ENCODE data around the gene SPINK4. TPM values are rescaled to one million over a fixed set of nuclear protein-coding genes. Genes with fewer than 3 reads are reported as not detected.

SPINK4 gene
- total RNA-seq, 1 donor from 2014 or later: not detected

DNA sequence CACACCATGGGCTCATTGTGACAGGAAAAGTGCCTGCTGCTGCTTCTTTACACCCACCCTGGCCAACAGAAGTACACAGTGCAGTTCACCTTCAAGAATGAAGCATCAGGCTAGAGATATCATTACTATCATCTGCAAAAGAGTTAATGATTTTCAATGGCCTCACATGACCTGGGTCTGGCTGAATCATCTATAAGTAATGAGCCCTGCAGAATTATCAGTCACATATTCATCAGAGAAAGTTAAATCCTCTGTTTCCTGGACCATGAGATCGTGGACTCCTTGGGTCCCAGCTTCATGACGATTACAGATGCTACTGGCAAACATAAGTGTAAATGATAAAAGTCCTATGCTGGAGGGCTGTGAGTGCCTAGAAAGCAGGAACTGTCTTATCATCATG, 16.3 kb downstream of the SPINK4 start:
- Histone ChIP-seq H2AFZ (replicated peaks) (no peak overlapping the region), H3K79me2 (ENCODE audit: low read depth) (no peaks in the 10 kb centered on the region), H3K9ac (no peak overlapping the region), H4K20me1 (ENCODE audit: low read depth) (no peaks in the 10 kb centered on the region), H3F3A (ENCODE audit: low read depth) (no peaks in the 10 kb centered on the region), H3K4me1 (no peaks in the 10 kb centered on the region), H3K9me3 (ENCODE audit: low read depth) (no peaks in the 10 kb centered on the region), H3K36me3 (peaks cover 10% of the 10 kb centered on the region), H3K27me3 (no peaks in the 10 kb centered on the region), H3K4me3 (no peak overlapping the region), H3K27ac (no peak overlapping the region), H3K4me2 (no peak overlapping the region)
- no peak for DNase-seq (ENCODE audit: low spot score)
- Mint-ChIP-seq H3K4me3 (no peak overlapping the region), H3K9me3 (no peaks in the 10 kb centered on the region), H3K27ac (no peak overlapping the region), H3K36me3 (peaks cover 28% of the 10 kb centered on the region), H3K4me1 (no peaks in the 10 kb centered on the region), H3K27me3 (ENCODE audit: insufficient read depth, low read depth) (no peaks in the 10 kb centered on the region)
- TF ChIP-seq EZH2phosphoT487 (IDR thresholded peaks at IDR 0.05) (no peak), EZH2 (IDR thresholded peaks at IDR 0.05) (no peak)
- TF ChIP-seq, protein P1, sequence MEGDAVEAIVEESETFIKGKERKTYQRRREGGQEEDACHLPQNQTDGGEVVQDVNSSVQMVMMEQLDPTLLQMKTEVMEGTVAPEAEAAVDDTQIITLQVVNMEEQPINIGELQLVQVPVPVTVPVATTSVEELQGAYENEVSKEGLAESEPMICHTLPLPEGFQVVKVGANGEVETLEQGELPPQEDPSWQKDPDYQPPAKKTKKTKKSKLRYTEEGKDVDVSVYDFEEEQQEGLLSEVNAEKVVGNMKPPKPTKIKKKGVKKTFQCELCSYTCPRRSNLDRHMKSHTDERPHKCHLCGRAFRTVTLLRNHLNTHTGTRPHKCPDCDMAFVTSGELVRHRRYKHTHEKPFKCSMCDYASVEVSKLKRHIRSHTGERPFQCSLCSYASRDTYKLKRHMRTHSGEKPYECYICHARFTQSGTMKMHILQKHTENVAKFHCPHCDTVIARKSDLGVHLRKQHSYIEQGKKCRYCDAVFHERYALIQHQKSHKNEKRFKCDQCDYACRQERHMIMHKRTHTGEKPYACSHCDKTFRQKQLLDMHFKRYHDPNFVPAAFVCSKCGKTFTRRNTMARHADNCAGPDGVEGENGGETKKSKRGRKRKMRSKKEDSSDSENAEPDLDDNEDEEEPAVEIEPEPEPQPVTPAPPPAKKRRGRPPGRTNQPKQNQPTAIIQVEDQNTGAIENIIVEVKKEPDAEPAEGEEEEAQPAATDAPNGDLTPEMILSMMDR (IDR thresholded peaks at IDR 0.05): no peak

DNA sequence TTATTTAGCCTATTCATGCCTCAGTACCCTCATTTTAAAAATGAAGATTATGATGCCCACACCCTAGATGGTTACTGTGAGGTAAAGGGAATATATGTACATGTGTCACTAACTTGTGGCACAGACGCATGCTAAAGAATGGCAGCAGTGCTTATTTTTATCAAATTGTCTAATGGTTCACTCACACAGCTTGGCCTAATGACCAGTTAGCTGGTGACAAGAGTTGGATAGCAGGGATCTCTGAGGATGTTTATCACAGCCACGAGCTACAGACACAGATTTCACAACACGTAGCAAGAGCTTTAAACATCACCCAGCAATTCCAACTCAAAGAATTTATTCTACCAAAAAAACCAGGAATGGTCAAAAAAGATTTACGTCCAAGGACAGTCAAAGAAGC, 17.3 kb downstream of the SPINK4 start:
- no peak overlapping the region for H2AFZ ChIP-seq (replicated peaks)
- no peaks in the 10 kb centered on the region for H3F3A ChIP-seq (ENCODE audit: low read depth)
- no peaks in the 10 kb centered on the region for H3K9me3 ChIP-seq (ENCODE audit: low read depth)
- H3K9ac ChIP-seq: no peak overlapping the region
- H3K27me3 ChIP-seq: no peaks in the 10 kb centered on the region
- H3K27ac ChIP-seq: no peak overlapping the region
- no peak overlapping the region for H3K4me3 ChIP-seq
- Mint-ChIP-seq H3K4me1 (no peaks in the 10 kb centered on the region), H3K4me3 (no peak overlapping the region), H3K27ac (no peak overlapping the region), H3K27me3 (ENCODE audit: insufficient read depth, low read depth) (no peaks in the 10 kb centered on the region), H3K9me3 (no peaks in the 10 kb centered on the region), H3K36me3 (peaks cover 29% of the 10 kb centered on the region)
- peaks cover 11% of the 10 kb centered on the region for H3K36me3 ChIP-seq
- H3K79me2 ChIP-seq (ENCODE audit: low read depth): no peaks in the 10 kb centered on the region
- DNase-seq (ENCODE audit: low spot score): no peak
- no peaks in the 10 kb centered on the region for H4K20me1 ChIP-seq (ENCODE audit: low read depth)
- no peak overlapping the region for H3K4me2 ChIP-seq
- TF ChIP-seq, protein P1 (IDR thresholded peaks at IDR 0.05): no peak
- TF ChIP-seq EZH2 (IDR thresholded peaks at IDR 0.05) (no peak), EZH2phosphoT487 (IDR thresholded peaks at IDR 0.05) (no peak)
- no peaks in the 10 kb centered on the region for H3K4me1 ChIP-seq

DNA sequence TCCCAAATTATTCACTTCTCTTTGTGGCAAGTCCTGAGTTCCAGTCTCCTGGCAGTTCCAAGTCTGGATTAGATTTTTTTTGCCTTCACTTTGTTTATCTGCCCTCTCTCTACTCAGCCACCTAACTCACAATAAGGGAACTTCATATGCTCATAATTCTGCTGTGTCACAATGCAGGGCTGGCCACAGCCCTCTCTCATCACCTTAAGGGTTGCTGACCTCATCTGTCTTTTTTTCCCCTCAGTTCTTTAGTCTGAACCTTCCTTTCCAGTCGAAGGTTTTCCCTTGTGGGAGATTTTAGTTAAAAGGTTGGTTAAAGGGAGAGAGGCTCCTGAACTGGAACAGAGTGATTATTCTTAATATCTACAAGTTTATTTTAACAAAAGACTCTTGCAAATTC, 20.4 kb downstream of the SPINK4 start:
- TF ChIP-seq EZH2phosphoT487 (IDR thresholded peaks at IDR 0.05) (no peak), EZH2 (IDR thresholded peaks at IDR 0.05) (no peak)
- TF ChIP-seq, protein P1 (IDR thresholded peaks at IDR 0.05): no peak
- Histone ChIP-seq H3K27me3 (no peaks in the 10 kb centered on the region), H3K9ac (no peak overlapping the region), H3K27ac (no peak overlapping the region), H3K79me2 (ENCODE audit: low read depth) (peaks cover 24% of the 10 kb centered on the region), H3K9me3 (ENCODE audit: low read depth) (no peaks in the 10 kb centered on the region), H4K20me1 (ENCODE audit: low read depth) (no peaks in the 10 kb centered on the region), H3K4me2 (no peak overlapping the region), H3K4me3 (no peak overlapping the region), H3K36me3 (peaks cover 11% of the 10 kb centered on the region), H3F3A (ENCODE audit: low read depth) (no peaks in the 10 kb centered on the region), H3K4me1 (peaks cover 8% of the 10 kb centered on the region), H2AFZ (replicated peaks) (no peak overlapping the region)
- no peaks in the 10 kb centered on the region for H3K9me3 Mint-ChIP-seq
- no peak for DNase-seq (ENCODE audit: low spot score)
- H3K4me1 Mint-ChIP-seq: peaks cover 11% of the 10 kb centered on the region
- no peak overlapping the region for H3K4me3 Mint-ChIP-seq
- H3K36me3 Mint-ChIP-seq: peaks cover 25% of the 10 kb centered on the region
- no peak overlapping the region for H3K27ac Mint-ChIP-seq
- H3K27me3 Mint-ChIP-seq (ENCODE audit: insufficient read depth, low read depth): peaks cover 2% of the 10 kb centered on the region
